ENCODE results near the gene IL5. TPM values are rescaled to one million over a fixed set of nuclear protein-coding genes. Genes with fewer than 3 reads are reported as not detected.

The IL5 gene
- total RNA-seq, 4 donors from 2014 or later: not detected

GRCh38 chr5:132499440-132500243 is 43.7 kb downstream of the IL5 start:
- 63% methylated on average over 8 of the region's 9 CpGs for WGBS
- Histone ChIP-seq H3K27ac (replicated peaks in 1 of 4) (peak overlapping the region; percentile 94 to 98 (median 96)), H3K9me3 (no peaks in the 10 kb centered on the region), H3K4me1 (peaks cover 42 to 76% (median 57%) of the 10 kb centered on the region in 4 donors), H3K27me3 (no peaks in the 10 kb centered on the region), H3K36me3 (no peaks in the 10 kb centered on the region), H3K4me3 (no peak overlapping the region)
- TF ChIP-seq POLR2A (IDR thresholded peaks at IDR 0.05; ENCODE audit: low read depth): no peak
- no peak for TF ChIP-seq EP300 (IDR thresholded peaks at IDR 0.05)
- no peak for TF ChIP-seq POLR2AphosphoS5 (IDR thresholded peaks at IDR 0.05)
- no peak for TF ChIP-seq CTCF (IDR thresholded peaks at IDR 0.05)
- intact Hi-C loops (cut with DNase I): loop anchor here (2.0 to 10.0 kb wide), 4 partner anchors 87 to 325 kb away; partner anchors contain the start of gene SLC22A4
- DNase-seq (ENCODE audit: extremely low spot score): peak; percentile 90

GRCh38 chr5:132498686-132499271 is 44.5 kb downstream of the IL5 start:
- no peaks in the 10 kb centered on the region for H3K9me3 ChIP-seq

GRCh38 chr5:132498152-132498551 is 45.2 kb downstream of the IL5 start:
- peaks cover 44 to 81% (median 67%) of the 10 kb centered on the region in 4 donors for H3K4me1 ChIP-seq
- H3K4me3 ChIP-seq: no peak overlapping the region
- intact Hi-C loops (cut with DNase I): loop anchor here (5.0 kb wide), 1 partner anchor 86 kb away; no protein-coding TSS in a partner anchor
- no peaks in the 10 kb centered on the region for H3K36me3 ChIP-seq
- H3K27me3 ChIP-seq: no peaks in the 10 kb centered on the region
- 86% methylated on average over 3 of the region's 3 CpGs for WGBS
- TF ChIP-seq EP300 (IDR thresholded peaks at IDR 0.05) (no peak), CTCF (IDR thresholded peaks at IDR 0.05) (no peak), POLR2A (IDR thresholded peaks at IDR 0.05; ENCODE audit: low read depth) (no peak), POLR2AphosphoS5 (IDR thresholded peaks at IDR 0.05) (no peak)
- peak overlapping the region; percentile 94 to 98 (median 96) for H3K27ac ChIP-seq (replicated peaks in 1 of 4)
- no peak for DNase-seq (ENCODE audit: extremely low spot score)
- H3K9me3 ChIP-seq: no peaks in the 10 kb centered on the region

More at GRCh38 chr5:132498686-132499271, 44.5 kb downstream of the IL5 start:
- intact Hi-C loops (cut with DNase I): loop anchor here (5.0 kb wide), 1 partner anchor 86 kb away; no protein-coding TSS in a partner anchor
- H3K36me3 ChIP-seq: no peaks in the 10 kb centered on the region
- H3K27me3 ChIP-seq: no peaks in the 10 kb centered on the region
- DNase-seq (ENCODE audit: extremely low spot score): peak; percentile 91
- no peak for TF ChIP-seq POLR2A (IDR thresholded peaks at IDR 0.05; ENCODE audit: low read depth)
- WGBS: 85% methylated on average over 3 of the region's 4 CpGs
- H3K4me1 ChIP-seq: peaks cover 44 to 81% (median 65%) of the 10 kb centered on the region in 4 donors
- H3K27ac ChIP-seq (replicated peaks in 1 of 4): peak overlapping the region; percentile 94 to 98 (median 96)
- H3K4me3 ChIP-seq: no peak overlapping the region

- no peak for TF ChIP-seq POLR2A (IDR thresholded peaks at IDR 0.05; ENCODE audit: low read depth)
- TF ChIP-seq POLR2AphosphoS5 (IDR thresholded peaks at IDR 0.05): peak; percentile 64 to 73
- TF ChIP-seq EP300 (IDR thresholded peaks at IDR 0.05): no peak
- TF ChIP-seq CTCF (IDR thresholded peaks at IDR 0.05): no peak
- peak overlapping the region; percentile 73 to 86 (median 76) for H3K4me3 ChIP-seq
- no peaks in the 10 kb centered on the region for H3K36me3 ChIP-seq
- WGBS: 36% methylated on average over 5 of the region's 6 CpGs
- intact Hi-C loops (cut with DNase I): loop anchor here (5.0 kb wide), 1 partner anchor 85 kb away; no protein-coding TSS in a partner anchor
- H3K27me3 ChIP-seq: no peaks in the 10 kb centered on the region
- H3K9me3 ChIP-seq: no peaks in the 10 kb centered on the region
- DNase-seq (ENCODE audit: extremely low spot score): peak; percentile 95
- H3K4me1 ChIP-seq: peaks cover 44 to 76% (median 62%) of the 10 kb centered on the region in 4 donors
- H3K27ac ChIP-seq (replicated peaks in 1 of 4): peak overlapping the region; percentile 94 to 98 (median 96)
These were observed 45.8 kb downstream of the IL5 start for GRCh38 chr5:132497488-132497997.
